PFSK-1 (cell line): ENCODE results near the gene PDE4B.

Source experiments
- FOXP2 ChIP-seq: optimal IDR thresholded peaks from 2 replicates; pipeline ENCODE3; 2011; ENCODE audit warnings: borderline replicate concordance, control low read depth, inconsistent platforms; ENCODE audit not compliant: insufficient read depth; ENCODE audit errors: extremely low read length, extremely low read depth
- POLR2AphosphoS5 ChIP-seq: IDR thresholded peaks from 2 replicates; pipeline ENCODE4 v1.6.1; 2012; ENCODE audit warnings: low read depth, mild to moderate bottlenecking, control low read depth, low read length, moderate library complexity
- SIN3A ChIP-seq: IDR thresholded peaks from 2 replicates; pipeline ENCODE4 v1.6.1; 2012; ENCODE audit warnings: mild to moderate bottlenecking, low read length, moderate library complexity, borderline replicate concordance; ENCODE audit not compliant: insufficient read depth
- TAF1 ChIP-seq: IDR thresholded peaks from 2 replicates; pipeline ENCODE4 v1.6.1; 2012; ENCODE audit warnings: low read length, control low read depth, borderline replicate concordance; ENCODE audit not compliant: insufficient read depth
- TF ChIP-seq, protein P1 (sequence below), 2 experiments: IDR thresholded peaks; 2 replicates each; pipeline versions ENCODE4 v1.6.1 to v1.8.0; 2011 to 2012; ENCODE audit warnings: low read depth in 2 of 2, low read length in 2 of 2, control low read depth in 1 of 2, inconsistent platforms in 1 of 2, mild to moderate bottlenecking in 1 of 2, moderate library complexity in 1 of 2; ENCODE audit not compliant: insufficient read depth in 1 of 2

The PDE4B gene

DNA sequence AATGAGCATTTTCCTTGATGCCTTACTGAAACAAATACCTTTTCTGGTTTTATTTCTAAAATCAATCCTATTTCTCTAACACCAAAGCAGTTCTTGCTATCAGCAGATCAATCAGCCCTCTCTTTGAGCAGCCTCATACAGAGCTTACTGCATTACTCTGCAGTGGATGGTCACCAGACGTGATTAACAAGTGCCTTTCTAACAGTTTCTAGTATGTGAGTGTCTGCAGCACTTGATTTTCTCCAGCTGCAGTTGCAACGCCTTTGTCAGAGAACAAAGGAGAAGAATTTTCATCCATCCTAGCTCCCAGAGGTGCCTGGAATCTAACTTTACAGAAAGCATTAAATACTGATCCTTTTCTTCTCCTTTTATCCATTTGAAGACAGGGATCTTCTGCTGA, 563.9 kb downstream of the PDE4B start:
- TF ChIP-seq FOXP2 (no peak), TAF1 (no peak), POLR2AphosphoS5 (no peak), SIN3A (no peak)
- TF ChIP-seq, protein P1, sequence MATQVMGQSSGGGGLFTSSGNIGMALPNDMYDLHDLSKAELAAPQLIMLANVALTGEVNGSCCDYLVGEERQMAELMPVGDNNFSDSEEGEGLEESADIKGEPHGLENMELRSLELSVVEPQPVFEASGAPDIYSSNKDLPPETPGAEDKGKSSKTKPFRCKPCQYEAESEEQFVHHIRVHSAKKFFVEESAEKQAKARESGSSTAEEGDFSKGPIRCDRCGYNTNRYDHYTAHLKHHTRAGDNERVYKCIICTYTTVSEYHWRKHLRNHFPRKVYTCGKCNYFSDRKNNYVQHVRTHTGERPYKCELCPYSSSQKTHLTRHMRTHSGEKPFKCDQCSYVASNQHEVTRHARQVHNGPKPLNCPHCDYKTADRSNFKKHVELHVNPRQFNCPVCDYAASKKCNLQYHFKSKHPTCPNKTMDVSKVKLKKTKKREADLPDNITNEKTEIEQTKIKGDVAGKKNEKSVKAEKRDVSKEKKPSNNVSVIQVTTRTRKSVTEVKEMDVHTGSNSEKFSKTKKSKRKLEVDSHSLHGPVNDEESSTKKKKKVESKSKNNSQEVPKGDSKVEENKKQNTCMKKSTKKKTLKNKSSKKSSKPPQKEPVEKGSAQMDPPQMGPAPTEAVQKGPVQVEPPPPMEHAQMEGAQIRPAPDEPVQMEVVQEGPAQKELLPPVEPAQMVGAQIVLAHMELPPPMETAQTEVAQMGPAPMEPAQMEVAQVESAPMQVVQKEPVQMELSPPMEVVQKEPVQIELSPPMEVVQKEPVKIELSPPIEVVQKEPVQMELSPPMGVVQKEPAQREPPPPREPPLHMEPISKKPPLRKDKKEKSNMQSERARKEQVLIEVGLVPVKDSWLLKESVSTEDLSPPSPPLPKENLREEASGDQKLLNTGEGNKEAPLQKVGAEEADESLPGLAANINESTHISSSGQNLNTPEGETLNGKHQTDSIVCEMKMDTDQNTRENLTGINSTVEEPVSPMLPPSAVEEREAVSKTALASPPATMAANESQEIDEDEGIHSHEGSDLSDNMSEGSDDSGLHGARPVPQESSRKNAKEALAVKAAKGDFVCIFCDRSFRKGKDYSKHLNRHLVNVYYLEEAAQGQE (IDR thresholded peaks at IDR 0.05; ENCODE audit: insufficient read depth in 1 of 2, low read depth in 2 of 2, low read length in 2 of 2), result no peak

GRCh38 chr1:66357021-66357420, 564.3 kb downstream of the PDE4B start:
- TF ChIP-seq FOXP2 (no peak), POLR2AphosphoS5 (no peak)

DNA sequence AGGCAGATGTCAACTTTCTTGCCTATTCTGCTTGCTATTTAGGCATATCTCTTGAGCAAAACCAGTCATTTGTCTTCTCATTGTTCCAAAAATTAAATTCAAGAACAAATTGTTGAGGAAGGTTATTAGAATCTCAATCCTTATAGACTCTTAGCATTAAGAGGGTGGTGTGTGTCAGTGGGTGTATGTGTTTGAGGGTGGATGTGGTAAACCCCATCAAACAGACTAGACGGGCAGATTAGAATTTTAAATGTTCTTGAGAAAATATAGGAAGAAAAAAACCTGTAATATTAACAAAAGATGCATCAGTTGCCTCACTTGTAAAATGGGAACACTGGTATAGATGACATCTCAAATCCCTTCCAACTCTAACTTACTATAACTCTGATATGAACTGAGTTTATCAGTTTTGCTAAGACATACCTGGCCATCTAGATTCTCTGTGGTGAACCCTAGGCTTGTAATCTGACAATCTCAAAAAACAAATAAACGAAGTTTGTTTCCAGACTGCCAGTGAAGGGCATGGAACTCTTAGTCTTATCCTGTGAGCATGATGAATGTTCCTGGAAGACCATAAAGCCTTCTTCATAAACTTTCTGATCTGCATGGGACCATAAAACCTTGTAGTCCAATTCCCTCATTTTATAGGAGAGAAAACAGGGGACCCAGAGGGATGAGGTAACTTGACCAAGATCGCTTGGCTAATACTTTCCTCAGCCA, 564.9 kb downstream of the PDE4B start:
- TF ChIP-seq TAF1 (no peak), SIN3A (no peak)

DNA sequence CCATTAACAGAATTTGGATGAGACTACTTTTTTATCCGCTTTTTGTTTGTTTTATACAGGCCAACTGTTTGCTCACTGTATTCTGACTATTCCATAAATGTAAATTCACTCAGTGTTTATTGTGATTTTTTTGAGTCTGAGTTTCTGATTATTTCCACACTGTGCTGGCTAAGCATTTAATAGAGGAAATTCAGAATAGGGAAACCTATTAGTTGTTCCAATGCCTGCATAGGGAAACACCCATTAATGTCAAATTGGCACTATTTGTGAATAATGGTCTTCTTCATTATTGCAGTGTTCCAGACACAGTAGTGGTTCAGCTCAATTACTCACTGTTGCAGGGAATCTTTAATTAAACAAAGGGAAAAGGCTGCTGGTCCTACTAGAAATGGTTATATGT, 566.6 kb downstream of the PDE4B start:
- TF ChIP-seq TAF1 (no peak), POLR2AphosphoS5 (no peak), FOXP2 (no peak)

DNA sequence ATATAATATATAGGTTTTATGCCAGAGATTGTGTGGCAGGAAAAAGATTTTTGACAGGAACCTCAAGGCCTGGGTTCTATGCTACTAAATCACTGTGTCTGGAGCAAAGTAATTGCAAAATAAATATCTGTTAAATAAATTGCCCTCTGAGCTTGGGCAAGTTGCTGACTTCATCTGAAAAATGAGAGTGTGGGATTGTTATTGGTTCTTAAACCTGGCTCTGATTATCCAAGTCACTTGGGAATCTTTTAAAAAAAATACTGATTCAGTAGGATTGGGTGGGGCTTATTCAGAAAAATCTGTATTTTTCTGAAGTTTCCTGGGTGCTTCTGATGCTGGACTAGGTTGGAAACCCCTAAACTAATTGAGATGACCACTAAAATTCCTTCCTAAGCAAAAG, 567.1 kb downstream of the PDE4B start:
- TF ChIP-seq SIN3A, result no peak
- no peak for TF ChIP-seq TAF1
- no peak for TF ChIP-seq FOXP2
- no peak for TF ChIP-seq POLR2AphosphoS5
- TF ChIP-seq, protein P1 (IDR thresholded peaks at IDR 0.05; ENCODE audit: insufficient read depth in 1 of 2, low read depth in 2 of 2, low read length in 2 of 2), result no peak

- TF ChIP-seq POLR2AphosphoS5, result no peak
- no peak for TF ChIP-seq SIN3A
- TF ChIP-seq FOXP2, result no peak
- TF ChIP-seq, protein P1 (IDR thresholded peaks at IDR 0.05; ENCODE audit: insufficient read depth in 1 of 2, low read depth in 2 of 2, low read length in 2 of 2), result no peak
- TF ChIP-seq TAF1, result no peak
These were observed 567.6 kb downstream of the PDE4B start for GRCh38 chr1:66360285-66360724.
